GM13976 (cell line): Measurements from ENCODE around the gene SGSM2.

Experiments used
- DNase-seq: peaks from one replicate; pipeline ENCODE4 v3.0.0; 2012; ENCODE audit warnings: low spot score
- in situ Hi-C: fragments of 300-500 bp; cut with MboI; formaldehyde crosslinking; loops from one replicate; pipeline ENCODE4 v1.12.0; 2022; ENCODE audit warnings: low sequenced_read_pairs, mixed read lengths, inconsistent platforms; ENCODE audit not compliant: unreplicated experiment
- TF ChIP-seq, protein P1 (sequence below): IDR thresholded peaks from 2 replicates; pipeline ENCODE4 v1.5.1; 2012; ENCODE audit warnings: borderline replicate concordance, mild to moderate bottlenecking; ENCODE audit not compliant: insufficient read depth; ENCODE audit errors: extremely low read depth, missing control alignments, control extremely low read depth

SGSM2 gene

DNA sequence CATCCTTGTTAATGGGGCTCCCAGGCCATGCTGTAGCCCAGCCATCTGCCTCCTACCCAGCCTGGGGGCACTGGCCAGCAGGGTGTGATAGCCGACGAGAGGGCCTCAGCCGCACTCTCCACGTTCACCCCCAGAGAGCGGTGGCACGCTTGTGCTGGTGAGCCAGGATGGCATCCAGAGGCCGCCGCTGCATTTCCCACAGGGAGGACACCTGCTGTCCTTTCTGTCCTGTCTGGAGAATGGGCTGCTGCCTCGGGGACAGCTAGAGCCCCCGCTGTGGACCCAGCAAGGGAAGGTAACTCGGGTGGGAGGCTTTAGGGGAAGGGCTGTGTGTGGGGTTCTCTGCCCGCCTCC lies 27.4 kb downstream of the SGSM2 start:
- TF ChIP-seq, protein P1, sequence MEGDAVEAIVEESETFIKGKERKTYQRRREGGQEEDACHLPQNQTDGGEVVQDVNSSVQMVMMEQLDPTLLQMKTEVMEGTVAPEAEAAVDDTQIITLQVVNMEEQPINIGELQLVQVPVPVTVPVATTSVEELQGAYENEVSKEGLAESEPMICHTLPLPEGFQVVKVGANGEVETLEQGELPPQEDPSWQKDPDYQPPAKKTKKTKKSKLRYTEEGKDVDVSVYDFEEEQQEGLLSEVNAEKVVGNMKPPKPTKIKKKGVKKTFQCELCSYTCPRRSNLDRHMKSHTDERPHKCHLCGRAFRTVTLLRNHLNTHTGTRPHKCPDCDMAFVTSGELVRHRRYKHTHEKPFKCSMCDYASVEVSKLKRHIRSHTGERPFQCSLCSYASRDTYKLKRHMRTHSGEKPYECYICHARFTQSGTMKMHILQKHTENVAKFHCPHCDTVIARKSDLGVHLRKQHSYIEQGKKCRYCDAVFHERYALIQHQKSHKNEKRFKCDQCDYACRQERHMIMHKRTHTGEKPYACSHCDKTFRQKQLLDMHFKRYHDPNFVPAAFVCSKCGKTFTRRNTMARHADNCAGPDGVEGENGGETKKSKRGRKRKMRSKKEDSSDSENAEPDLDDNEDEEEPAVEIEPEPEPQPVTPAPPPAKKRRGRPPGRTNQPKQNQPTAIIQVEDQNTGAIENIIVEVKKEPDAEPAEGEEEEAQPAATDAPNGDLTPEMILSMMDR = no peak
- in situ Hi-C loops = no loop called here
- no peak for DNase-seq

DNA sequence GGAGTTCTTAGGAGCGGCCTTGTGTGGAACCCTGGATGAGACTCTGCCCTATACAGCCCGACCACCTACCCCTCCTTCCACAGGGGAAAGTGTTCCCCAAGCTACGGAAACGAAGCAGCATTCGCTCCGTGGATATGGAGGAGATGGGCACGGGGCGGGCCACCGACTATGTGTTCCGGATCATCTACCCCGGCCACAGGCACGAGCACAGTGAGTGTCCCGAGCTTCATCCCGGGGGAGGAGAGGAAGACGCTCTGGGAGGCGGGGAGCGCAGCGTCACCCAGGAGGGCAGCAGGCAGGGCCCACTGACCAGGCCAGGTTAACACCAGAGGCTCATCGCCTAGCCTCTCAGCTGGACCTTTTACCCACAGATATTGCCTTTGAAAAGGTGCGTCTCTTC lies 27.8 kb downstream of the SGSM2 start:
- in situ Hi-C loops = no loop called here
- TF ChIP-seq, protein P1 = no peak
- DNase-seq = no peak

DNA sequence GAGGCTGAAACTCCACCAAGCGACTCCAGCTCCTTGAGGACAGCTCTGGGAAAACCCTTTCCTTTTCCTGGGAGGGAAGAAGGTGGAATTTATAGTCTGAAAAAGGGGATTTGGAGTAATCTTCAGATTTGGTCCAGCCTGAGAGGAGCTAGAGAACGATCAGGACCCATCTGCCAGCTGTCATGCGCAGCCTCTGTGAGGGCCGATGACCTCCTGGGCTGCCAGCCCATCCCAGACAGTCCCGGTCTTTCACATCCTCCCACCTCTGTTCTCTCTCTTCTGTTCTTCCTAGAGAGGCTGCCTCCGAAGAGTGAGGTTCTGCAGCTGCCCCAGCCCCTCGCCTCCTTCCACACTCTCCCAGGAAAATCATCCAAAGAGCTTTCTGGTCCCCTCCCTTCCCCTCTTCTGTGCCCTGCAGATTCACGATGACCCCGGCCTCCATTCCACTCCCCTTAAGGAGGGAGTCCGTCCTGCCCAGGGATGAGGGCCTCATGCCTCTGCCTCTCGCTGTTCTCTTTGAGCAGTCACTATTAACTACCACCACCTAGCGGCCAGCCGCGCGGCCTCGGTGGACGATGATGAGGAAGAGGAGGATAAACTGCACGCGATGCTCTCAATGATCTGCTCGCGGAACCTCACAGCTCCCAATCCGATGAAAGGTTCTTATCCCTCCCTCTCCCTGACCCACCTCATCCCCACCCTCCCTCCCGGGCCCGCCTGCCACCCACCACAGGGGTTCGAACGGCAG lies 29.6 kb downstream of the SGSM2 start:
- TF ChIP-seq, protein P1 = no peak
- in situ Hi-C loops = no loop called here
- no peak for DNase-seq

DNA sequence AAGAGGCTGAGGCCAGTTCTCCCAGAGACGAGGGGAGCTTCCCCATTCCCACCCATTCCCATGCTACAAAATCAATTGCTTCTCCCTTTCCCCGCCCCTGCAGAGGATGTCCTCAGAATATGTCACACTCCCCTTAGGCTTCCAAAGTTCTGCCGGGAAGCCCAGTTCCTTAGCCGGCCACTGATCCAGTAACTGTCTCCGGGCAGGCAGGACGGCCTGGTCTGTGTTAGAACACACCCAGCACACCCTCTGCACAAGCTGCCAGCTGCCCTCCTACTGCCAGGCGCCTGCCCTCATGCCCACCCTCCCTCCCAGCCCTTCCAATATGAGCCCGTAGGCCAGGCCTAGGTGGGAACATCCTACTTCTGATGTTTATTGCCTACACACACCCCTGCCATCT lies 31.1 kb downstream of the SGSM2 start:
- TF ChIP-seq, protein P1 = no peak
- in situ Hi-C loops = no loop called here
- no peak for DNase-seq

DNA sequence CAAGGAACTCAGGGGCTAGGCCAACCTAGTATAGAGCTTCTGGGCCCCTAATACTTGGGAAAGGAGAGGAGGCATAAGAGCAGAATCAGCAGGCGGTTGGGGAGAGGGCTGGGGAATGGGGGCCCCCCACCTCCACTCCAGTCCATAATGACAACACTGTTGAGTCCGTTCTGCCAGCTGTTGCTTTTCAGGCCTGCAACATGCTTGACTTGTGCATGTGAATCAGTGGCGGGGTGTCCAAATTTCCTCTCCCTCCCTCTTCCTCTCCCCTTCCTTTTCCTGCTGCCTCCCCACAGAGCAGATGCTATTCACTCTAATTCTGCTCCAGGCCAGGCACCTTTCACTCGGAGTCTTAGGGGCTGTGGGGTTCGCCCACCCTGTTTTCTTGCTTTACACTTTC lies 31.7 kb downstream of the SGSM2 start:
- no peak for DNase-seq
- TF ChIP-seq, protein P1 = no peak

DNA sequence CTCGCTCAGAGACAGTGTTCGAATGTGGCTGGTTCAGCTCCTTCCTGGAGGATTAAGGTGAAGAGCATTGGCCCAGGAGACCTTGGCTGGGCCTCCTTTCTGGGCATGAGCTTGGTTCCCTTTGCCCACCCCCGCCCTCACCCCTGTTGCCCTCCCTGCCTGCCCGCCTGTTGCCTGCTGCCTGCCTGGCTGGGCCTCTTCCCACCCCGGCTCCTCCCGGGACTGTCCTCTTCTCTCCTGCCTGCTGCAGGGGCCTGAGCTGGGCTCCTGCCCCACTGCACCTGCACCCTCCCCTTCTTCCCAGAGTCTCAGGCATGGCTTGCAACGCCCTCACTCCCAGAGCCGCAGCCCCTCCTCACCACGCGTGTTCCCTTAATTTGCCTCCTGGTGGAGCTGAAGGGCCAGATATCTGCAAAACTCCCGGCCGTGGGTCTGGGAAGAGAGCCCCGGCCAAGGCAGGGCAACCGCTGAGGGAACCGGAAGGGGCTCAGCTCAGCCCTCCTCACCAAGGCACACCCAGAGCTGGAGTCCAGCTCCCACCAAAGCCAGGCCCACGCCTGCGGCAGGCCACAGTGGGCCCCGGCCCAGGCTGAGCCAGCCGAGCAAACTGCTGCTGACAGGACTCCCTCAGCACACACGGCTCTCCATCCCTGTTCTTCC lies 32.4 kb downstream of the SGSM2 start:
- in situ Hi-C loops = no loop called here
- TF ChIP-seq, protein P1 = no peak
- DNase-seq = no peak

More for the DNA sequence above, 31.7 kb downstream of the SGSM2 start:
- in situ Hi-C loops = no loop called here
